GM18870 (cell line): Measurements from ENCODE around the gene SPRTN.

Experiments used
- ATAC-seq: cut with Tn5 transposase; IDR thresholded peaks from one replicate; pipeline ENCODE4 v1.9.1; 2021; ENCODE audit warnings: moderate library complexity; ENCODE audit not compliant: unreplicated experiment

The SPRTN gene

GRCh38 chr1:231338270-231339128 lies at the start of gene SPRTN:
Gene SPRTN, plus strand, starts transcription at chr1:231338293. Its CDS starts 91 bp downstream, at chr1:231338384.
- no peak for ATAC-seq

GRCh38 chr1:231295938-231296337 lies 42.2 kb upstream of the SPRTN start:
- ATAC-seq, result no peak

GRCh38 chr1:231301990-231302389 lies 36.1 kb upstream of the SPRTN start:
- ATAC-seq, result no peak

- no peak for ATAC-seq
Measured at GRCh38 chr1:231310391-231310934, 27.6 kb upstream of the SPRTN start.

- ATAC-seq, result no peak
Measured at GRCh38 chr1:231311720-231312431, 26.2 kb upstream of the SPRTN start.

- no peak for ATAC-seq
Measured at GRCh38 chr1:231312432-231312788, 25.7 kb upstream of the SPRTN start.

GRCh38 chr1:231313661-231314060 lies 24.4 kb upstream of the SPRTN start:
- no peak for ATAC-seq

- ATAC-seq, result no peak
Measured at GRCh38 chr1:231315887-231316286, 22.2 kb upstream of the SPRTN start.

GRCh38 chr1:231317306-231318014 lies 20.6 kb upstream of the SPRTN start:
- no peak for ATAC-seq

- no peak for ATAC-seq
Measured at GRCh38 chr1:231318015-231318355, 20.1 kb upstream of the SPRTN start.

GRCh38 chr1:231318568-231318967 lies 19.5 kb upstream of the SPRTN start:
- no peak for ATAC-seq

GRCh38 chr1:231319080-231319479 lies 19.0 kb upstream of the SPRTN start:
- no peak for ATAC-seq

- ATAC-seq, result no peak
Measured at GRCh38 chr1:231322880-231323530, 15.1 kb upstream of the SPRTN start.

GRCh38 chr1:231324660-231325059 lies 13.4 kb upstream of the SPRTN start:
- no peak for ATAC-seq

- ATAC-seq, result no peak
Measured at GRCh38 chr1:231326248-231326647, 11.8 kb upstream of the SPRTN start.

GRCh38 chr1:231327617-231328016 lies 10.5 kb upstream of the SPRTN start:
- no peak for ATAC-seq

GRCh38 chr1:231329483-231329882 lies 8.6 kb upstream of the SPRTN start:
- no peak for ATAC-seq

- ATAC-seq, result no peak
Measured at GRCh38 chr1:231332761-231333160, 5.3 kb upstream of the SPRTN start.

GRCh38 chr1:231334079-231334666 lies 3.9 kb upstream of the SPRTN start:
- no peak for ATAC-seq

- ATAC-seq, result no peak
Measured at GRCh38 chr1:231334952-231335351, 3.1 kb upstream of the SPRTN start.
